Measurements from ENCODE around the gene AKAP13.

The AKAP13 gene

DNA sequence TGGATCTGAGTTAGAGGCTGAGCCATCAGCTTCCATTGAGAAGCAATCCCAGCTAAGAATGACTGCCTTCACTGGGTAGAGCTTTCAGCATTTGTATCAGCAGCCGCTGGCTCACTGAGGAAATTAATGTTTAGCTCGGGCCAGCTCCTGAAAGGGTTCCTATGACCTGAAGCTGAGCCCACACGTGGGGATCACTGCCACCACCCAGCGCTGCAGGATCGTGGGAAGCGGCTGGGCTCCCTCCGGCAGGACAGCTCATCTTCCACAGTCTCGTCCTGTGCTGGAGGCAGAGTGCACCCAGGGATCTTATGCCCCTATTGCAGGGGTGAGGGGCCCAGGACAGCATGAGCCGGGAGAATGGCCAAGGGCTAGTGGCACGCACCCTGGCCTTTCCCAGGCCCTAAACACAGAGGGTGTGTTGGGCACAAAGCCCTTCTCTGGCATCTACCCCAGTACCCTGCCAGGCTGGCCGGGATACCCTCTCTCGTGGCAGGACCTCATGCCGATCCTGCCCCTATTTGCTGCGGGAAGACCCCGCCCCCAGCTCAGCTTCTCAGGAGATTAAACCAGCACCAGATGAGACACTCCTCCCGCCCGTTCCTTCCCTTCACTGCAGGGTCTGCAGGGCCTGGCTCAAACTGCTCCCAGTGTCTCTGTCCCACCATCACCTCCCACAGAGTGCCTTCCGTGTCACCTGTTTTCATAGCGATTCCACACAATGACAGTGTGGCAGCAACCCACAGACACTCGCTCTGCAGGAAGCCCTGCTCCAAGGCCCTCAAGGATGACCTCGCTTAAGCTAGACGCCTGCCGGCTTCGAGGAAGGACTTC, 385.8 kb downstream of the AKAP13 start:
- TF ChIP-seq EZH2phosphoT487 (IDR thresholded peaks at IDR 0.05; ENCODE audit: low read depth) (no peak), CTCF (IDR thresholded peaks at IDR 0.05; ENCODE audit: low read depth, low read length) (no peak)
- no peaks in the 10 kb centered on the region for H3K4me1 ChIP-seq (ENCODE audit: low read length)
- H3K9me3 ChIP-seq (ENCODE audit: insufficient read depth, low read length): no peaks in the 10 kb centered on the region
- H4K20me1 ChIP-seq (ENCODE audit: insufficient read depth, low read length): peaks cover 22% of the 10 kb centered on the region
- 0 out of 2 replicates have a peak, but pooled peaks cover 4% of the 10 kb centered on the region for H3K79me2 ChIP-seq (ENCODE audit: low read length)
- no peak overlapping the region for H3K9ac ChIP-seq (ENCODE audit: low read length)
- no peak overlapping the region for H3K4me2 ChIP-seq (ENCODE audit: low read length)
- H3K36me3 ChIP-seq (replicated peaks; ENCODE audit: low read depth, low read length): no peaks in the 10 kb centered on the region
- no peak overlapping the region for H3K4me3 ChIP-seq (ENCODE audit: low read length)
- no peaks in the 10 kb centered on the region for H3K27me3 ChIP-seq (ENCODE audit: low read depth, low read length)
- H2AFZ ChIP-seq (ENCODE audit: low read depth, low read length): no peak overlapping the region
- no peak overlapping the region for H3K27ac ChIP-seq (ENCODE audit: low read length)

GRCh38 chr15:85767785-85768529, 387.6 kb downstream of the AKAP13 start:
- Histone ChIP-seq H3K4me3 (ENCODE audit: low read length) (no peak overlapping the region), H3K36me3 (replicated peaks; ENCODE audit: low read depth, low read length) (no peaks in the 10 kb centered on the region), H3K9me3 (ENCODE audit: insufficient read depth, low read length) (no peaks in the 10 kb centered on the region), H3K27ac (ENCODE audit: low read length) (no peak overlapping the region), H3K79me2 (ENCODE audit: low read length) (peaks cover 4% of the 10 kb centered on the region; the same call in 1 of the 2 replicates), H3K27me3 (ENCODE audit: low read depth, low read length) (no peaks in the 10 kb centered on the region), H3K4me2 (ENCODE audit: low read length) (no peak overlapping the region), H3K9ac (ENCODE audit: low read length) (no peak overlapping the region), H3K4me1 (ENCODE audit: low read length) (no peaks in the 10 kb centered on the region), H4K20me1 (ENCODE audit: insufficient read depth, low read length) (peaks cover 26% of the 10 kb centered on the region), H2AFZ (ENCODE audit: low read depth, low read length) (no peak overlapping the region)
- TF ChIP-seq CTCF (IDR thresholded peaks at IDR 0.05; ENCODE audit: low read depth, low read length): no peak
- no peak for TF ChIP-seq EZH2phosphoT487 (IDR thresholded peaks at IDR 0.05; ENCODE audit: low read depth)

DNA sequence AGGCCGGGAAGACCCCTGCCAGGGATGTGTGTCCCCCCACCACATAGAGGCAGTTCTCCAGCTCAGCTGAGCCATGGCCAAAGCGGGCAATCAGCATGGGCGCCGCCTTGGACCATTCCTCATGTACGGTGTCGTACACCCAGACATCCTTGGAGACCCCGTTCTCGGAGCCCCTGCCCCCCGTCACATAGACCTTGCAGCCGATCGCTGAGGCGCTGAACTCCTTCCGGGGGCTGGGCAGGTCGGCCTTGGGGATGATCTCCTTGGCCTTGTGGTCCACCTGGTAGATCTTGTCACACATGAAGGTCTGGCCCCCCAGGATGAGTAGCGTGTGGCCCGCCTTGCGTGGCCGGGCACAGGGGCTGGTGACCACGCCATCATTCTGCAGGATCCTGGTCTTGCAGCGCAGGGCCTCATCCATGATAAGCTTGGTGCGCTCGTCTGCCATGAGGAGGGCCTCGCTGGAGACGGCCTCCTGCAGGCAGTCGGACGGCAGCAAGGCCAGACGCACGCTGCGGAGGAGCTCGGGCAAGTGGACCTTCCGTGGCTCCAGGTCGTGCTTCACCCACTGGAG, 388.3 kb downstream of the AKAP13 start:
- H3K4me3 ChIP-seq (ENCODE audit: low read length): no peak overlapping the region

More for the DNA sequence above, 388.3 kb downstream of the AKAP13 start:
- H3K27me3 ChIP-seq (ENCODE audit: low read depth, low read length): no peaks in the 10 kb centered on the region
- H3K36me3 ChIP-seq (replicated peaks; ENCODE audit: low read depth, low read length): no peaks in the 10 kb centered on the region
- no peak overlapping the region for H3K9ac ChIP-seq (ENCODE audit: low read length)
- no peak overlapping the region for H2AFZ ChIP-seq (ENCODE audit: low read depth, low read length)
- H3K9me3 ChIP-seq (ENCODE audit: insufficient read depth, low read length): no peaks in the 10 kb centered on the region
- no peaks in the 10 kb centered on the region for H3K4me1 ChIP-seq (ENCODE audit: low read length)
- no peak overlapping the region for H3K4me2 ChIP-seq (ENCODE audit: low read length)
- H3K27ac ChIP-seq (ENCODE audit: low read length): no peak overlapping the region
- H4K20me1 ChIP-seq (ENCODE audit: insufficient read depth, low read length): peaks cover 28% of the 10 kb centered on the region
- peaks cover 8% of the 10 kb centered on the region; the same call in 1 of the 2 replicates for H3K79me2 ChIP-seq (ENCODE audit: low read length)
- no peak for TF ChIP-seq CTCF (IDR thresholded peaks at IDR 0.05; ENCODE audit: low read depth, low read length)
- TF ChIP-seq EZH2phosphoT487 (IDR thresholded peaks at IDR 0.05; ENCODE audit: low read depth): no peak

Measured in OCI-LY3 (cell line).